ENCODE data around the gene COMMD6. TPM values are rescaled to one million over a fixed set of nuclear protein-coding genes. Genes with fewer than 3 reads are reported as not detected.

Gene COMMD6
- total RNA-seq, 1 experiment from 2014 or later = 118 TPM

GRCh38 chr13:75518439-75519088 lies 19.1 kb downstream of the COMMD6 start:
- Histone ChIP-seq H4K20me1 (ENCODE audit: insufficient read depth) (no peaks in the 10 kb centered on the region), H3K79me2 (ENCODE audit: low read depth) (no peaks in the 10 kb centered on the region), H3K9me2 (ENCODE audit: insufficient read depth) (no peaks in the 10 kb centered on the region; the same call in 1 of the 2 replicates), H3K36me3 (ENCODE audit: low read depth) (no peaks in the 10 kb centered on the region), H3K4me2 (no peak overlapping the region), H3K9me3 (ENCODE audit: insufficient read depth, low read depth) (no peaks in the 10 kb centered on the region), H3K27me3 (ENCODE audit: insufficient read depth, low read depth) (no peaks in the 10 kb centered on the region), H3K4me3 (no peak overlapping the region), H3F3A (ENCODE audit: insufficient read depth, low read depth) (no peaks in the 10 kb centered on the region), H3K27ac (no peak overlapping the region), H3K4me1 (replicated peaks; ENCODE audit: insufficient read depth) (no peaks in the 10 kb centered on the region), H2AFZ (no peak overlapping the region)
- POLR2A ChIA-PET (ENCODE audit: unreplicated experiment) = no interaction called here
- TF ChIP-seq EZH2 (IDR thresholded peaks at IDR 0.05; ENCODE audit: low read depth) = no peak
- TF ChIP-seq CTCF (conservative IDR thresholded peaks at IDR 0.05) = no peak
- no TSS peak for BruUV-seq (replicated peaks)
- intact Hi-C loops (cut with micrococcal nuclease; ENCODE audit: unreplicated experiment) = no loop called here
- CTCF ChIA-PET = no interaction called here
- DNase-seq = no peak

GRCh38 chr13:75514080-75514995 lies 23.3 kb downstream of the COMMD6 start:
- ChIA-PET POLR2A (ENCODE audit: unreplicated experiment) (no interaction called here), CTCF (no interaction called here)
- Histone ChIP-seq H3K4me3 (no peak overlapping the region), H3K27me3 (ENCODE audit: insufficient read depth, low read depth) (no peaks in the 10 kb centered on the region), H3K4me1 (replicated peaks; ENCODE audit: insufficient read depth) (peaks cover 10% of the 10 kb centered on the region; the same call in 1 of the 2 replicates), H3F3A (ENCODE audit: insufficient read depth, low read depth) (no peaks in the 10 kb centered on the region), H3K27ac (no peak overlapping the region), H3K79me2 (ENCODE audit: low read depth) (no peaks in the 10 kb centered on the region), H3K36me3 (ENCODE audit: low read depth) (no peaks in the 10 kb centered on the region), H3K4me2 (no peak overlapping the region), H4K20me1 (ENCODE audit: insufficient read depth) (no peaks in the 10 kb centered on the region), H2AFZ (no peak overlapping the region), H3K9me2 (ENCODE audit: insufficient read depth) (no peaks in the 10 kb centered on the region), H3K9me3 (ENCODE audit: insufficient read depth, low read depth) (no peaks in the 10 kb centered on the region)
- TF ChIP-seq CTCF (conservative IDR thresholded peaks at IDR 0.05) = no peak
- no peak for TF ChIP-seq EZH2 (IDR thresholded peaks at IDR 0.05; ENCODE audit: low read depth)
- intact Hi-C loops (cut with micrococcal nuclease; ENCODE audit: unreplicated experiment) = no loop called here
- DNase-seq = no peak
- no TSS peak for BruUV-seq (replicated peaks)

GRCh38 chr13:75513271-75513670 lies 24.4 kb downstream of the COMMD6 start:
- H3K27me3 ChIP-seq (ENCODE audit: insufficient read depth, low read depth) = no peaks in the 10 kb centered on the region
- H3F3A ChIP-seq (ENCODE audit: insufficient read depth, low read depth) = no peaks in the 10 kb centered on the region
- H3K9me3 ChIP-seq (ENCODE audit: insufficient read depth, low read depth) = no peaks in the 10 kb centered on the region
- no peak overlapping the region for H3K27ac ChIP-seq
- ChIA-PET CTCF (no interaction called here), POLR2A (ENCODE audit: unreplicated experiment) (no interaction called here)
- H3K79me2 ChIP-seq (ENCODE audit: low read depth) = no peaks in the 10 kb centered on the region
- no peaks in the 10 kb centered on the region for H3K36me3 ChIP-seq (ENCODE audit: low read depth)
- H3K4me3 ChIP-seq = no peak overlapping the region
- no peaks in the 10 kb centered on the region for H4K20me1 ChIP-seq (ENCODE audit: insufficient read depth)
- peaks cover 10% of the 10 kb centered on the region; the same call in 1 of the 2 replicates for H3K4me1 ChIP-seq (replicated peaks; ENCODE audit: insufficient read depth)
- TF ChIP-seq CTCF (conservative IDR thresholded peaks at IDR 0.05) (no peak), EZH2 (IDR thresholded peaks at IDR 0.05; ENCODE audit: low read depth) (no peak)
- intact Hi-C loops (cut with micrococcal nuclease; ENCODE audit: unreplicated experiment) = no loop called here
- BruUV-seq (replicated peaks) = no TSS peak
- DNase-seq = no peak
- H2AFZ ChIP-seq = no peak overlapping the region
- H3K9me2 ChIP-seq (ENCODE audit: insufficient read depth) = no peaks in the 10 kb centered on the region
- H3K4me2 ChIP-seq = no peak overlapping the region

All from PC-9 (cell line).